Measurements from ENCODE around the gene PYY.
A peak's percentile ranks its signal among the peaks of the same experiment; 100 is the strongest.

PYY gene

DNA sequence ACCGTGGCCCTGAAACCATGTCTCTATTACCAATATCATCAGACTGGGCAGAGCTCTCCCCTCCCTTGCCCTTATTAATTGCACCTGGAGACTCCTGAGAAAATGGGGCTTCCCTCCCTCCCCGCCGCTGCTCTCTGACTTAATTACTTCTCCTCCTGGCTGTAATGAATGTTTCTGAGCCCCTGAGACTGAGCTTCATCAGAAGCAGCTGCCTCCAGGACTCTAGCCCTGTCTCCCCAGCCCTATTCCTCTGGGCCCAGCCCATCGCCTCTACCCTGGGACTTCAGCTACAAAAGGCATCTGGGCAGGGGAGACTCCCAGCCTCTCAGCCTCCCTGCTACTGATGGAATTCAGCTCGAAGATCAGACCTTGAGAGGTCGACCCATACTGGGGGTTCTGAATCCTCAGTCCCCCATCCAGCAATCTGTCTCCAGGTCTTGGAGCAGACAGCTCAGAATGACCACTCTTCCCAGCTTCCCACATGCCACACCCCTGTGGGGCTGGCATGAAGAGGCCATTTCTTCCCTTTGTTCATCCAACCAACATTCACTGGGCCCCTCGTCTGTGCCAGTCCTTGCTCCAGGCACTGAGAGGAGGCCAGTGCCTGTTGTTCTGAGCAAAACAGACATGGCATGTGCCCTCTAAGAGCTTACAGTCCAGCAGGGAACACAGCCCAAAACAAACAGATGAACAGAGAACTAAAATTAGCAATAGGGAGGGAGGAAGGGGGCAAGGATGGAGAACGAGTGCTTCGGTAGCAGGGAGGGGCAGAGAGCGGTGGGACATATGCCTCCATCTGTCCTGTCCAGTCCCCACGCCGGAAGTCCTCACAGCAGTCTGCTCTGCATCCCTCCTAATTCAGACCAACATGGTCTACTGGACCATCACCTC lies 33.6 kb upstream of the PYY start:
- H3K9me3 Mint-ChIP-seq = no peaks in the 10 kb centered on the region
- no peaks in the 10 kb centered on the region for H3K36me3 Mint-ChIP-seq (ENCODE audit: insufficient read depth)
- no peak for ATAC-seq (replicated peaks; ENCODE audit: extremely low read depth, poor library complexity, severe bottlenecking)
- no peak overlapping the region for H3K4me3 Mint-ChIP-seq
- H3K27ac Mint-ChIP-seq (ENCODE audit: low read depth) = no peak overlapping the region
- no peak for DNase-seq (ENCODE audit: low spot score in 2 of 2)
- H3K4me1 Mint-ChIP-seq = no peaks in the 10 kb centered on the region
- H3K27me3 Mint-ChIP-seq = peaks cover 61% of the 10 kb centered on the region

GRCh38 chr17:43986225-43986981 lies 32.7 kb upstream of the PYY start:
- no peaks in the 10 kb centered on the region for H3K4me1 Mint-ChIP-seq
- H3K27me3 Mint-ChIP-seq = peaks cover 71% of the 10 kb centered on the region
- H3K27ac Mint-ChIP-seq (ENCODE audit: low read depth) = no peak overlapping the region

DNA sequence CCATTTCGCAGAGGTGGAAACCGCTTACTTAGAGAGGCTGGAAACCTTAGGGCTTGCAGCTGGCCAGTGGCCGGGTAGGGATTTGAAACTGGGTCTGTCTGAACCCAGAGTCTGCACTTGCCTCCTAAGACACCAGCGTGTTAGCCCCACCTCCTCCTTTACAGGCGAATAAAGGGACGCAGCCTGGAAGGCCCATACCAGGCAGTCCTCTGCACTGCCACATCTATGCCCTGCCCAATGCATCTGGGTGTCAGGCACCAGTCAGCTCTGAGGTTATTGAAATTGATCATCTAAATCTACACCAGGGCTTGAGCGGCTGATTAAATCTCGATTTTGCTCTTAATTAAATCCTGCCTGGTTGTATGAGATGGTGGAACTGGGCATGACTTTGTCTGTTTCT lies 30.8 kb upstream of the PYY start:
- no peaks in the 10 kb centered on the region for H3K4me1 Mint-ChIP-seq

More at GRCh38 chr17:43986225-43986981, 32.7 kb upstream of the PYY start:
- Mint-ChIP-seq H3K4me3 (no peak overlapping the region), H3K36me3 (ENCODE audit: insufficient read depth) (no peaks in the 10 kb centered on the region), H3K9me3 (no peaks in the 10 kb centered on the region)
- ATAC-seq (replicated peaks; ENCODE audit: extremely low read depth, poor library complexity, severe bottlenecking) = no peak
- DNase-seq (ENCODE audit: low spot score in 2 of 2) = no peak

GRCh38 chr17:43983515-43984411 lies 30.0 kb upstream of the PYY start:
- H3K27me3 Mint-ChIP-seq = peaks cover 78% of the 10 kb centered on the region
- ATAC-seq (replicated peaks; ENCODE audit: extremely low read depth, poor library complexity, severe bottlenecking) (no peak), DNase-seq (ENCODE audit: low spot score in 2 of 2) (no peak)
- no peaks in the 10 kb centered on the region for H3K4me1 Mint-ChIP-seq
- no peak overlapping the region for H3K4me3 Mint-ChIP-seq
- no peak overlapping the region for H3K27ac Mint-ChIP-seq (ENCODE audit: low read depth)
- H3K36me3 Mint-ChIP-seq (ENCODE audit: insufficient read depth) = no peaks in the 10 kb centered on the region
- H3K9me3 Mint-ChIP-seq = no peaks in the 10 kb centered on the region

More for the DNA sequence above, 30.8 kb upstream of the PYY start:
- Mint-ChIP-seq H3K4me3 (no peak overlapping the region), H3K36me3 (ENCODE audit: insufficient read depth) (no peaks in the 10 kb centered on the region), H3K27me3 (peaks cover 79% of the 10 kb centered on the region), H3K27ac (ENCODE audit: low read depth) (no peak overlapping the region), H3K9me3 (no peaks in the 10 kb centered on the region)
- ATAC-seq (replicated peaks; ENCODE audit: extremely low read depth, poor library complexity, severe bottlenecking) (no peak), DNase-seq (ENCODE audit: low spot score in 2 of 2) (no peak)

DNA sequence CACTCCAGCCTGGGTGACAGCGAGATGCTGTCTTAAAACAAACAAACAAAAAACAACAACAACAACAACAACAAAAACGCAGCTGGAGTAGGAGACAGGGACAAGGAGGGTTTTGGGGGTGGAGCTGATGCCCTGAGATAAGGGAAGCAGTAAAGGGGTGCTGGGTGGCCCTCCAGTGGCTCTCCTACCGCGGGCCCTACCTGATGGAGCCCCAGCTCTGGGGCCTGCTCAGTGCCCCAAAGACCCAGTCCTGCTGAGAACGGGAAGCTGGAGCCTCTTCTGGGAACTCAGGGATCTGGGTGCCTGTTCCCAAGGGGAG lies 29.4 kb upstream of the PYY start:
- Mint-ChIP-seq H3K27ac (ENCODE audit: low read depth) (no peak overlapping the region), H3K9me3 (no peaks in the 10 kb centered on the region), H3K4me1 (no peaks in the 10 kb centered on the region), H3K36me3 (ENCODE audit: insufficient read depth) (no peaks in the 10 kb centered on the region), H3K27me3 (peaks cover 78% of the 10 kb centered on the region), H3K4me3 (peak overlapping the region; percentile 46)
- ATAC-seq (replicated peaks; ENCODE audit: extremely low read depth, poor library complexity, severe bottlenecking) = no peak
- no peak for DNase-seq (ENCODE audit: low spot score in 2 of 2)

- peaks cover 76% of the 10 kb centered on the region for H3K27me3 Mint-ChIP-seq
- no peaks in the 10 kb centered on the region for H3K9me3 Mint-ChIP-seq
- no peak overlapping the region for H3K27ac Mint-ChIP-seq (ENCODE audit: low read depth)
- no peak for ATAC-seq (replicated peaks; ENCODE audit: extremely low read depth, poor library complexity, severe bottlenecking)
- H3K4me3 Mint-ChIP-seq = no peak overlapping the region
- DNase-seq (ENCODE audit: low spot score in 2 of 2) = no peak
- no peaks in the 10 kb centered on the region for H3K36me3 Mint-ChIP-seq (ENCODE audit: insufficient read depth)
- no peaks in the 10 kb centered on the region for H3K4me1 Mint-ChIP-seq
Observed at GRCh38 chr17:43982171-43982570, 28.4 kb upstream of the PYY start.

DNA sequence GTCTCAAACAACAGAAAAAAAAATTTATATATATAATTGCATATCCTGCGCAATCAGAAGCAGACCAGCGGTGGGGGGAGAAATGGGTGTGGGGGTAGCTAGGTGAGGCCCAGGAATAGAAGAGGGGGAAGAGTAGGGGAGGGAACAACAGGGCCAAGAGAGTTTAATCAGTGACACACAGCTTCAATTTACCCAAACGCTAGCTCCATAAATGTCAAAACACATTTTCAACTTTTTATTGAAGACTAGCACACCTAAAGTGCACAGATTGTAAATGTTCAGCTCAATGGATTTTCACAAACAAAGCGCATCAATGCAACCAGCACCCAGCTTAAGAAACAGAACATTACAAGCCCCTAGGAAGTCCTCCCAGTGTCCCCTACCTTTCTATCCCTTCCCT lies 25.9 kb upstream of the PYY start:
- no peak overlapping the region for H3K27ac Mint-ChIP-seq (ENCODE audit: low read depth)
- H3K4me3 Mint-ChIP-seq = no peak overlapping the region
- DNase-seq (ENCODE audit: low spot score in 2 of 2) = no peak
- H3K27me3 Mint-ChIP-seq = peaks cover 53% of the 10 kb centered on the region
- no peak for ATAC-seq (replicated peaks; ENCODE audit: extremely low read depth, poor library complexity, severe bottlenecking)
- H3K4me1 Mint-ChIP-seq = no peaks in the 10 kb centered on the region
- no peaks in the 10 kb centered on the region for H3K36me3 Mint-ChIP-seq (ENCODE audit: insufficient read depth)
- no peaks in the 10 kb centered on the region for H3K9me3 Mint-ChIP-seq

DNA sequence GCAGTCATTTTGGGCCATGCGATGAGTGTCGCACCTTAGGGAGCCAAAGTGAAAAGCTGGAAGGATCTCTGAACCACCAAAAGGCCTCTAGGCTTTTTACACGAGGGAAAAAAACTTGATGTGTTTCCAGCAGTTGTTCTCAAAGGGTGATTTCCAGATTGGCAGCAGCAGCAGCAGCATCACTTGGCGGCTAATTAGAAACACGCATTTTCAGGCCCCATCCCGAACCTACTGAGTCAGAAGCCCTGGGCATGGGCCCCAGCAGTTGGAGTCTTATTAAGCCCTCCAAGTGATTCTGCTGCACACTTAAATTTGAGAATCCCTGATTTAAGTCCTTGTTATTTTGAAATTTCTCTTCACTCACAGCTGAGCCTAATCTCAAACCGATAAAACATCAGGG lies 25.3 kb upstream of the PYY start:
- Mint-ChIP-seq H3K4me3 (no peak overlapping the region), H3K4me1 (no peaks in the 10 kb centered on the region), H3K9me3 (no peaks in the 10 kb centered on the region), H3K27me3 (peaks cover 54% of the 10 kb centered on the region), H3K27ac (ENCODE audit: low read depth) (no peak overlapping the region), H3K36me3 (ENCODE audit: insufficient read depth) (no peaks in the 10 kb centered on the region)
- DNase-seq (ENCODE audit: low spot score in 2 of 2) (no peak), ATAC-seq (replicated peaks; ENCODE audit: extremely low read depth, poor library complexity, severe bottlenecking) (no peak)

GRCh38 chr17:43978078-43978477 lies 24.3 kb upstream of the PYY start:
- Mint-ChIP-seq H3K4me1 (no peaks in the 10 kb centered on the region), H3K27ac (ENCODE audit: low read depth) (no peak overlapping the region), H3K36me3 (ENCODE audit: insufficient read depth) (no peaks in the 10 kb centered on the region), H3K4me3 (no peak overlapping the region), H3K27me3 (peaks cover 52% of the 10 kb centered on the region), H3K9me3 (no peaks in the 10 kb centered on the region)
- DNase-seq (ENCODE audit: low spot score in 2 of 2) = no peak
- no peak for ATAC-seq (replicated peaks; ENCODE audit: extremely low read depth, poor library complexity, severe bottlenecking)

DNA sequence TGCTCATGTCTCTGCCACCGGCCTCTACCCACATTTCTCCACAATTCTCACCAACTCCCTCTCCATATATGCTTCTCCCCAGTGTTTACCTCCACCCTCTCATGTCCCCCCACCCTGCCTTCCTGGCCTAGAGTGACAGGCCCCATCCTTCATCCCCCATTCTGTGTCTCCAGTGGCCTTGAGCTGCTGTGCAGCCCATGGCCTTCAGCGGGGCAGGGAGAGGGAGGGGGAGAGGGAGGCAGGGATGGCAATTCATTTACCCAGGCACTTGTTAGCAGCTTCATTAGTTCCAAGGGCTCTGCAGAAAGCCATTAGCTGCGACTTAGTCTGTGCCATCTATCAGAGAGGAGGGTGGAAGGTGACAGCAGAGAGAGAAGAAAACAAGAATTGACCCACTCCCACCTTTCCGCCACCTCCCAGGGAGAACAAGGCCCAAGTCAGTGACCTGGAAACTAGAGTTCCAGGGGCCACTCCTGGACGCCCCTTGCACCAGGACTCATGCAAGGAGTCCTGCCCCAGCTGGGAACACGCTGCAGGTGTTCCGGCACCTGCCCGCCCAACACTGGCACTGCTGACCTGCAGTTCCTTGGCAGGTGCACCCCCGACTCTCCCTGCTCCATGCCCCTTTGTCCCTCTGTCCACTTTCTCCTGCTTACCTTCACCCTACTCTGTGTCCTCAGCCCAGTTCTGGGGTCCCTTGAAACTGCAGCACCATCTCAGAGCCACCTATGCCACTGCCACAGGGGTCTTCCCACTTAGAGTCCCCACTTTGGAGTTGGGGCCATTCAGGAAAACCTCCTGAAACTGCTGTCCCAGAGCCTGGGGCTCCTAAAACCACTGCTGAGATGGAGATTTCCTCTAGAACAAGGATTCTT lies 23.5 kb upstream of the PYY start:
- Mint-ChIP-seq H3K36me3 (ENCODE audit: insufficient read depth) (no peaks in the 10 kb centered on the region), H3K9me3 (no peaks in the 10 kb centered on the region), H3K27me3 (peaks cover 43% of the 10 kb centered on the region), H3K4me3 (no peak overlapping the region), H3K4me1 (no peaks in the 10 kb centered on the region), H3K27ac (ENCODE audit: low read depth) (no peak overlapping the region)
- DNase-seq (ENCODE audit: low spot score in 2 of 2) = no peak
- no peak for ATAC-seq (replicated peaks; ENCODE audit: extremely low read depth, poor library complexity, severe bottlenecking)

DNA sequence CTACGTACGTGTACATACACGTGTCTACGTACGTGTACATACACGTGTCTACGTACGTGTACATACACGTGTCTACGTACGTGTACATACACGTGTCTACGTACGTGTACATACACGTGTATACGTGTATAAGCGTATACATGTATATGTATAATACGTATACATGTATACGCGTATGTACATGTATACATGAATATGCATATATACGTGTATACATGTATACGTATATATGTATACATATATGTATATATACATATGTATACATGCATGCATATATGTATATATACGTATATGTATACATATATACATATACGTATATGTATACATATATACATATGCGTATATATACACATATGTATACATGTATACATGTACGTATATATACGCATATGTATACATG lies 22.2 kb upstream of the PYY start:
- no peak overlapping the region for H3K4me3 Mint-ChIP-seq
- peaks cover 30% of the 10 kb centered on the region for H3K27me3 Mint-ChIP-seq
- no peak for ATAC-seq (replicated peaks; ENCODE audit: extremely low read depth, poor library complexity, severe bottlenecking)

More for the DNA sequence above, 22.2 kb upstream of the PYY start:
- no peak for DNase-seq (ENCODE audit: low spot score in 2 of 2)
- no peak overlapping the region for H3K27ac Mint-ChIP-seq (ENCODE audit: low read depth)
- H3K4me1 Mint-ChIP-seq = no peaks in the 10 kb centered on the region
- H3K9me3 Mint-ChIP-seq = no peaks in the 10 kb centered on the region
- H3K36me3 Mint-ChIP-seq (ENCODE audit: insufficient read depth) = no peaks in the 10 kb centered on the region

Data from central memory CD8-positive, alpha-beta T cell (primary cell).